Loucy (cell line): ENCODE data around the gene CLCN7.

Source experiments
- H2AFZ ChIP-seq: fragments of 200-600 bp; sonication (generic); 2 replicates; pipeline ENCODE4 v1.6.0; 2016; ENCODE audit warnings: antibody characterized with exemption, mild to moderate bottlenecking, low read length, moderate library complexity
- H3F3A ChIP-seq: fragments of 200-600 bp; 2 replicates; pipeline ENCODE4 v1.6.0; 2016; ENCODE audit warnings: antibody characterized with exemption, low read depth, mild to moderate bottlenecking
- H3K27me3 ChIP-seq: fragments of 200-600 bp; sonication (generic); 2 replicates; pipeline ENCODE4 v1.6.1; 2014; ENCODE audit warnings: low read length, mild to moderate bottlenecking; ENCODE audit not compliant: insufficient read depth, poor library complexity, severe bottlenecking
- H3K36me3 ChIP-seq: fragments of 200-600 bp; sonication (generic); 2 replicates; pipeline ENCODE4 v1.6.1; 2016; ENCODE audit warnings: low read length; ENCODE audit not compliant: insufficient read depth
- H3K4me1 ChIP-seq: fragments of 200-600 bp; sonication (generic); 2 replicates; pipeline ENCODE4 v1.5.1; 2014; ENCODE audit warnings: low read length, mild to moderate bottlenecking; ENCODE audit not compliant: insufficient read depth, poor library complexity, severe bottlenecking
- H3K4me2 ChIP-seq: fragments of 200-600 bp; sonication (generic); 2 replicates; pipeline ENCODE4 v1.6.0; 2014; ENCODE audit warnings: antibody characterized with exemption, low read length, low read depth, mild to moderate bottlenecking; ENCODE audit not compliant: poor library complexity, severe bottlenecking
- H3K4me3 ChIP-seq: fragments of 200-600 bp; sonication (generic); 2 replicates; pipeline ENCODE4 v1.5.1; 2014; ENCODE audit warnings: low read length, mild to moderate bottlenecking, mixed read lengths; ENCODE audit not compliant: poor library complexity, severe bottlenecking
- H3K79me2 ChIP-seq: fragments of 200-600 bp; sonication (generic); 2 replicates; pipeline ENCODE4 v1.6.1; 2014; ENCODE audit warnings: low read length; ENCODE audit not compliant: insufficient read depth
- H3K9ac ChIP-seq: fragments of 200-600 bp; sonication (generic); 2 replicates; pipeline ENCODE4 v1.6.0; 2014; ENCODE audit warnings: mild to moderate bottlenecking, low read depth, low read length, moderate library complexity; ENCODE audit not compliant: poor library complexity, severe bottlenecking
- H3K9me2 ChIP-seq: fragments of 200-600 bp; sonication (generic); replicated peaks from 2 replicates; pipeline ENCODE4 v1.6.1; 2016; ENCODE audit warnings: low read depth, low read length, mixed read lengths
- H3K9me3 ChIP-seq: fragments of 200-600 bp; sonication (generic); 2 replicates; pipeline ENCODE4 v1.6.1; 2014; ENCODE audit warnings: mild to moderate bottlenecking, antibody characterized with exemption, low read length, low read depth; ENCODE audit not compliant: insufficient read depth
- H4K20me1 ChIP-seq: fragments of 200-600 bp; sonication (generic); 2 replicates; pipeline ENCODE4 v1.6.0; 2014; ENCODE audit warnings: antibody characterized with exemption, low read length, mild to moderate bottlenecking; ENCODE audit not compliant: insufficient read depth, poor library complexity, severe bottlenecking
- EZH2phosphoT487 ChIP-seq: fragments of 200-600 bp; IDR thresholded peaks from 2 replicates; pipeline ENCODE4 v1.6.1; 2018; ENCODE audit warnings: antibody characterized with exemption, mild to moderate bottlenecking, moderate library complexity, borderline replicate concordance
- TF ChIP-seq, protein P1 (sequence below): fragments of 200-600 bp; sonication (generic); conservative IDR thresholded peaks from 2 replicates; pipeline ENCODE4 v1.5.1; 2014; ENCODE audit warnings: mild to moderate bottlenecking, antibody characterized with exemption, low read length

The CLCN7 gene

DNA sequence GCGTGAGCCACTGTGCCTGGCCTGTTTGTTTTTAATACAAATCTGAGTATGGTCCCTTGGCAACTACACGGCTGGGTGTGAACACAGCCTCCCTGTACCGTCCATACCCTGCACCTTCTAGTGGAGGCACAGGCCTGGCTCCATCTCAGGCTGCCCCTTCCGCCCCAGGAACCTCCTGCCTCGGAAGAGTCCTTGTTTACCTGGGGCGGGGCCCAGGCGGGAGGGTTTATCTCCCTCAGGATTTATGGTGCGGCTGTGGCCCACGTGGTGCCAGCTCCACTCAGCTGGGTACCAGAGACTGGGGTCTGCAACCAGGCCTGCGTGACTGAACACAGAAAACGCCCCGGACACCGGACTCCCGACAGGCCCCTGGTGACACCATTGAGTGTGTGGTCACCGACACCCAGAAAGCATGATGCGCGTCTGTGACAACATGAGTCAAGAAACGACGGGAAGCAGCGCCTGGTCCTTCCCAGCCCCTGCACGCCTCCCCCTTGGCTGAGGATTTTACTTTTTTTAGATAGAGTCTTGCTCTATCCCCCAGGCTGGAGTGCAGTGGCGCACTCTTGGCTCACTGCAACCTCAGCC is 79.3 kb downstream of the CLCN7 start:
- Histone ChIP-seq H3K27me3 (no peaks in the 10 kb centered on the region), H3K4me3 (no peak overlapping the region), H4K20me1 (no peaks in the 10 kb centered on the region), H3K9ac (no peak overlapping the region), H2AFZ (no peak overlapping the region), H3K4me2 (no peak overlapping the region), H3K4me1 (no peaks in the 10 kb centered on the region), H3K9me2 (no peaks in the 10 kb centered on the region), H3K79me2 (no peaks in the 10 kb centered on the region), H3K36me3 (no peaks in the 10 kb centered on the region), H3K9me3 (no peaks in the 10 kb centered on the region), H3F3A (no peaks in the 10 kb centered on the region)
- TF ChIP-seq, protein P1, sequence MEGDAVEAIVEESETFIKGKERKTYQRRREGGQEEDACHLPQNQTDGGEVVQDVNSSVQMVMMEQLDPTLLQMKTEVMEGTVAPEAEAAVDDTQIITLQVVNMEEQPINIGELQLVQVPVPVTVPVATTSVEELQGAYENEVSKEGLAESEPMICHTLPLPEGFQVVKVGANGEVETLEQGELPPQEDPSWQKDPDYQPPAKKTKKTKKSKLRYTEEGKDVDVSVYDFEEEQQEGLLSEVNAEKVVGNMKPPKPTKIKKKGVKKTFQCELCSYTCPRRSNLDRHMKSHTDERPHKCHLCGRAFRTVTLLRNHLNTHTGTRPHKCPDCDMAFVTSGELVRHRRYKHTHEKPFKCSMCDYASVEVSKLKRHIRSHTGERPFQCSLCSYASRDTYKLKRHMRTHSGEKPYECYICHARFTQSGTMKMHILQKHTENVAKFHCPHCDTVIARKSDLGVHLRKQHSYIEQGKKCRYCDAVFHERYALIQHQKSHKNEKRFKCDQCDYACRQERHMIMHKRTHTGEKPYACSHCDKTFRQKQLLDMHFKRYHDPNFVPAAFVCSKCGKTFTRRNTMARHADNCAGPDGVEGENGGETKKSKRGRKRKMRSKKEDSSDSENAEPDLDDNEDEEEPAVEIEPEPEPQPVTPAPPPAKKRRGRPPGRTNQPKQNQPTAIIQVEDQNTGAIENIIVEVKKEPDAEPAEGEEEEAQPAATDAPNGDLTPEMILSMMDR, result no peak
- TF ChIP-seq EZH2phosphoT487, result no peak
